ENCODE measurements around the gene AHCYL2. TPM values are rescaled to one million over a fixed set of nuclear protein-coding genes. Genes with fewer than 3 reads are reported as not detected.

The AHCYL2 gene
- total RNA-seq, 2 donors from 2014 or later, result 14.3 to 51.9 TPM

Other genes with a start within 250 kb of the AHCYL2 start
- 10 to 100 TPM; 60.4 to 67.3 TPM for gene TNPO3, start 169.9 kb upstream of the AHCYL2 start, total RNA-seq
- 1 to 10 TPM; 4.2 to 8.1 TPM for gene TSPAN33, start 80.3 kb upstream of the AHCYL2 start, total RNA-seq
- under 1 TPM; 0.07 to 0.84 TPM for gene SMO, start 36.4 kb upstream of the AHCYL2 start, total RNA-seq
- gene STRIP2, start 209.4 kb downstream of the AHCYL2 start, total RNA-seq, result 100 to 1,000 TPM in 1 of 2 donors, 10 to 100 TPM in 1; 49.2 to 120 TPM

Data from activated naive CD4-positive, alpha-beta T cell treated with anti-CD3 and anti-CD28 coated beads, Interleukin-2, amount 50 U/mL, for 72 hours (primary cell).